Measurements from ENCODE around the gene SORBS2.

The SORBS2 gene

DNA sequence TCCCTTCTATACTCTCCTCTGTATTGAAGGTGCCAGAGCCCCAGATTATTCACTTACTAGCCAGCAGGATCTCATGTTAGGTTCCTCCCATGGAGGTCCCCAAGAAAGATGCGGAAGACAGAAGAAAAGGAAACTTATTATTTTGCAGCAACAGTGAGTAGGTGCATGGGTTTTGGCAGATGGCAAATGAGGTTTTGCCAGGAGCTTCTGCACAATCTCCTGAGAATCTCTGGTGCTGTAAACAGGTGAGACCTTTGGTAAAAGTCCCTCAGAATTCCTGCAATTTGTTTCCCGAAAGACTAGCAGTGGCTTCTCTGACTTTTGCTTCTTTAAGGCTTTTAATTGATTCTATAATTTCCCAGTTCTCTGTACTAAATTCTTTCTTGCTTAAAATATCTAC, 29.5 kb upstream of the SORBS2 start:
- Histone ChIP-seq H3K36me3 (ENCODE audit: insufficient read depth, low read length) (no peaks in the 10 kb centered on the region), H3K27ac (ENCODE audit: low read length) (no peak overlapping the region), H3K4me2 (ENCODE audit: insufficient read depth, low read length) (no peak overlapping the region), H4K20me1 (ENCODE audit: insufficient read depth, low read length) (no peaks in the 10 kb centered on the region), H3K27me3 (ENCODE audit: insufficient read depth, low read length, poor library complexity) (no peaks in the 10 kb centered on the region), H3K9ac (ENCODE audit: low read depth, low read length) (no peak overlapping the region), H3K79me2 (ENCODE audit: insufficient read depth, low read length) (no peaks in the 10 kb centered on the region), H3K9me3 (ENCODE audit: insufficient read depth, low read length, severe bottlenecking) (no peaks in the 10 kb centered on the region), H3K4me3 (ENCODE audit: low read depth in 1 of 2, low read length in 2 of 2) (no peak overlapping the region), H2AFZ (ENCODE audit: low read depth, low read length) (no peak overlapping the region), H3K4me1 (ENCODE audit: insufficient read depth, low read length) (no peaks in the 10 kb centered on the region)
- ATAC-seq (ENCODE audit: insufficient read depth, low read depth) (no peak), DNase-seq (no peak)
- TF ChIP-seq, protein P1, sequence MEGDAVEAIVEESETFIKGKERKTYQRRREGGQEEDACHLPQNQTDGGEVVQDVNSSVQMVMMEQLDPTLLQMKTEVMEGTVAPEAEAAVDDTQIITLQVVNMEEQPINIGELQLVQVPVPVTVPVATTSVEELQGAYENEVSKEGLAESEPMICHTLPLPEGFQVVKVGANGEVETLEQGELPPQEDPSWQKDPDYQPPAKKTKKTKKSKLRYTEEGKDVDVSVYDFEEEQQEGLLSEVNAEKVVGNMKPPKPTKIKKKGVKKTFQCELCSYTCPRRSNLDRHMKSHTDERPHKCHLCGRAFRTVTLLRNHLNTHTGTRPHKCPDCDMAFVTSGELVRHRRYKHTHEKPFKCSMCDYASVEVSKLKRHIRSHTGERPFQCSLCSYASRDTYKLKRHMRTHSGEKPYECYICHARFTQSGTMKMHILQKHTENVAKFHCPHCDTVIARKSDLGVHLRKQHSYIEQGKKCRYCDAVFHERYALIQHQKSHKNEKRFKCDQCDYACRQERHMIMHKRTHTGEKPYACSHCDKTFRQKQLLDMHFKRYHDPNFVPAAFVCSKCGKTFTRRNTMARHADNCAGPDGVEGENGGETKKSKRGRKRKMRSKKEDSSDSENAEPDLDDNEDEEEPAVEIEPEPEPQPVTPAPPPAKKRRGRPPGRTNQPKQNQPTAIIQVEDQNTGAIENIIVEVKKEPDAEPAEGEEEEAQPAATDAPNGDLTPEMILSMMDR (IDR thresholded peaks at IDR 0.05; ENCODE audit: borderline replicate concordance, extremely low read depth, low read length, poor library complexity, severe bottlenecking) = no peak
- no peak for TF ChIP-seq EZH2 (IDR thresholded peaks at IDR 0.05; ENCODE audit: borderline replicate concordance, low read depth, low read length, severe bottlenecking)

DNA sequence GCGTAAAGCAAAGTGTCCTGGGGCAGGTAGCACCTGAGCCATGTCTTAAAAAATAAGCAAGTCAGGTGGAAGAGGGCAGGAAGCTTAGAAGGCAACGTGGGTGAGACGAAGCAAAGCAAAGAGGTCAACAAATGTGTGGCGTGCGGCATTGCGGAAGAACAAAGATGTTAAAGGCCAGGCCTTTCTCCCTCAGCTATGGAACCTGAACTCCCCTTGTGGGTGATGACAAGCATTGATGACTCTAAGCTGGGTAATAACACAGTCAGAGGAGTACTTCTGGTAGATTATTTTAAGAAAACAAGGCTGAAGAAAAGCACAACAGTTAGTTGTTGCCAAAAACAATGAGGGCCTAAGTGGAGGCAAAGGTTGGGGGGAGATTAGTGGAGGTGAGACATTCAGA, 29.0 kb upstream of the SORBS2 start:
- ATAC-seq (ENCODE audit: insufficient read depth, low read depth) (no peak), DNase-seq (no peak)
- no peak for TF ChIP-seq EZH2 (IDR thresholded peaks at IDR 0.05; ENCODE audit: borderline replicate concordance, low read depth, low read length, severe bottlenecking)
- TF ChIP-seq, protein P1 (IDR thresholded peaks at IDR 0.05; ENCODE audit: borderline replicate concordance, extremely low read depth, low read length, poor library complexity, severe bottlenecking) = no peak
- Histone ChIP-seq H3K36me3 (ENCODE audit: insufficient read depth, low read length) (no peaks in the 10 kb centered on the region), H3K4me3 (ENCODE audit: low read depth in 1 of 2, low read length in 2 of 2) (no peak overlapping the region), H3K9me3 (ENCODE audit: insufficient read depth, low read length, severe bottlenecking) (no peaks in the 10 kb centered on the region), H3K4me1 (ENCODE audit: insufficient read depth, low read length) (no peaks in the 10 kb centered on the region), H2AFZ (ENCODE audit: low read depth, low read length) (no peak overlapping the region), H3K27ac (ENCODE audit: low read length) (no peak overlapping the region), H3K27me3 (ENCODE audit: insufficient read depth, low read length, poor library complexity) (no peaks in the 10 kb centered on the region), H3K79me2 (ENCODE audit: insufficient read depth, low read length) (no peaks in the 10 kb centered on the region), H3K9ac (ENCODE audit: low read depth, low read length) (no peak overlapping the region), H4K20me1 (ENCODE audit: insufficient read depth, low read length) (no peaks in the 10 kb centered on the region), H3K4me2 (ENCODE audit: insufficient read depth, low read length) (no peak overlapping the region)

DNA sequence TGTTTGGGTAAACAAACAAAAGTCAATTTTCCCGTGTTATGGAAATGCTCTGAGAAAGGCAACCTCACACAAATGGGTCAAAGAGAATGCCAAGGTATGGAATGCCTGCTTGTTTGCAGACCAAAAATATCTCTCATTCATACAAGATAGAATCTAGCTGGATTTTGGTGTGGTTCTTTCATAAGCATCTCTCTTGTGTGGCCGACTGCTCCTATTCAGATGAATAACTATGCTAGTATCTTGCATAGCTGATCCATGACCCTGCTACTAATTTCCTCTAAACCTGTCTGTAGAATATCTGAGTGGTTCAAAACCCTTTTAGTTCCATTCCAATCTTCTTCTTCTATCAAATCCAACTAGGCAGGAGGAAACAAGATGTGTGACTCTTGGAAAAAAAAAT, 28.2 kb upstream of the SORBS2 start:
- no peak for ATAC-seq (ENCODE audit: insufficient read depth, low read depth)

More for the DNA sequence above, 28.2 kb upstream of the SORBS2 start:
- Histone ChIP-seq H3K4me2 (ENCODE audit: insufficient read depth, low read length) (no peak overlapping the region), H3K79me2 (ENCODE audit: insufficient read depth, low read length) (no peaks in the 10 kb centered on the region), H4K20me1 (ENCODE audit: insufficient read depth, low read length) (no peaks in the 10 kb centered on the region), H3K27ac (ENCODE audit: low read length) (no peak overlapping the region), H3K4me1 (ENCODE audit: insufficient read depth, low read length) (no peaks in the 10 kb centered on the region), H3K9me3 (ENCODE audit: insufficient read depth, low read length, severe bottlenecking) (no peaks in the 10 kb centered on the region), H3K36me3 (ENCODE audit: insufficient read depth, low read length) (no peaks in the 10 kb centered on the region), H3K4me3 (ENCODE audit: low read depth in 1 of 2, low read length in 2 of 2) (no peak overlapping the region), H2AFZ (ENCODE audit: low read depth, low read length) (no peak overlapping the region), H3K27me3 (ENCODE audit: insufficient read depth, low read length, poor library complexity) (no peaks in the 10 kb centered on the region), H3K9ac (ENCODE audit: low read depth, low read length) (no peak overlapping the region)
- TF ChIP-seq, protein P1 (IDR thresholded peaks at IDR 0.05; ENCODE audit: borderline replicate concordance, extremely low read depth, low read length, poor library complexity, severe bottlenecking) = no peak
- TF ChIP-seq EZH2 (IDR thresholded peaks at IDR 0.05; ENCODE audit: borderline replicate concordance, low read depth, low read length, severe bottlenecking) = no peak
- no peak for DNase-seq

Data from DND-41 (cell line).